H9 (cell line): ENCODE results near the gene EED. TPM values are rescaled to one million over a fixed set of nuclear protein-coding genes. Genes with fewer than 3 reads are reported as not detected.

Experiments
- DNase-seq: peaks from one replicate; pipeline ENCODE4 v3.0.0-alpha.2; 2017
- H2AFZ ChIP-seq: one replicate; pipeline ENCODE4 v1.6.1; 2013; ENCODE audit warnings: mild to moderate bottlenecking, low read length, control low read depth, moderate library complexity
- H2AK5ac ChIP-seq: 2 replicates; pipeline ENCODE4 v1.6.1; 2013; ENCODE audit warnings: low read length, control low read depth, mixed read lengths; ENCODE audit not compliant: insufficient read length
- H2BK120ac ChIP-seq: one replicate; pipeline ENCODE4 v1.6.1; 2013; ENCODE audit warnings: low read depth, mild to moderate bottlenecking, low read length, control low read depth, inconsistent platforms; ENCODE audit not compliant: poor library complexity, severe bottlenecking
- H2BK12ac ChIP-seq: 2 replicates; pipeline ENCODE4 v1.6.1; 2013; ENCODE audit warnings: low read length, control low read depth, mixed read lengths, low read depth; ENCODE audit not compliant: insufficient read length
- H2BK15ac ChIP-seq: 2 replicates; pipeline ENCODE4 v1.6.1; 2013; ENCODE audit warnings: low read depth, low read length, control low read depth
- H2BK20ac ChIP-seq: one replicate; pipeline ENCODE4 v1.6.1; 2013; ENCODE audit warnings: low read depth, mild to moderate bottlenecking, low read length, control low read depth, inconsistent platforms; ENCODE audit not compliant: poor library complexity, severe bottlenecking
- H2BK5ac ChIP-seq: 2 replicates; pipeline ENCODE4 v1.6.1; 2013; ENCODE audit warnings: low read length, control low read depth, mixed read lengths; ENCODE audit not compliant: insufficient read length
- H3K14ac ChIP-seq: 2 replicates; pipeline ENCODE4 v1.6.1; 2013; ENCODE audit warnings: low read length, control low read depth; ENCODE audit not compliant: insufficient read depth
- H3K18ac ChIP-seq: 2 replicates; pipeline ENCODE4 v1.6.1; 2013; ENCODE audit warnings: low read depth, mild to moderate bottlenecking, mixed read lengths, low read length, control low read depth; ENCODE audit not compliant: insufficient read length
- H3K23ac ChIP-seq: 2 replicates; pipeline ENCODE4 v1.6.1; 2013; ENCODE audit warnings: low read length, control low read depth, mixed read lengths, low read depth; ENCODE audit not compliant: insufficient read length
- H3K23me2 ChIP-seq: 2 replicates; pipeline ENCODE4 v1.6.1; 2013; ENCODE audit warnings: low read depth, mild to moderate bottlenecking, mixed read lengths, low read length, control low read depth; ENCODE audit not compliant: insufficient read length, poor library complexity, severe bottlenecking
- H3K27ac ChIP-seq: 2 replicates; pipeline ENCODE4 v1.5.1; 2013; ENCODE audit warnings: low read length, control low read depth, mixed read lengths, low read depth; ENCODE audit not compliant: insufficient read length
- H3K27me3 ChIP-seq: 2 replicates; pipeline ENCODE4 v1.6.1; 2013; ENCODE audit warnings: low read length, control low read depth, inconsistent platforms; ENCODE audit not compliant: insufficient read depth
- H3K4ac ChIP-seq: 2 replicates; pipeline ENCODE4 v1.6.1; 2013; ENCODE audit warnings: low read depth, mild to moderate bottlenecking, control low read depth, inconsistent platforms, low read length, moderate library complexity
- H3K4me1 ChIP-seq: 2 replicates; pipeline ENCODE4 v1.6.1; 2013; ENCODE audit warnings: low read length, control low read depth, inconsistent platforms; ENCODE audit not compliant: insufficient read depth
- H3K4me2 ChIP-seq: 2 replicates; pipeline ENCODE4 v1.6.1; 2013; ENCODE audit warnings: low read length, control low read depth, mixed read lengths; ENCODE audit not compliant: insufficient read length, insufficient read depth
- H3K56ac ChIP-seq: 2 replicates; pipeline ENCODE4 v1.6.1; 2013; ENCODE audit warnings: low read depth, mild to moderate bottlenecking, mixed read lengths, low read length, control low read depth; ENCODE audit not compliant: insufficient read length
- H3K79me1 ChIP-seq: 2 replicates; pipeline ENCODE4 v1.6.1; 2013; ENCODE audit warnings: low read depth, mild to moderate bottlenecking, moderate library complexity, low read length, control low read depth, inconsistent platforms; ENCODE audit not compliant: insufficient read depth, poor library complexity, severe bottlenecking
- H3K79me2 ChIP-seq: 2 replicates; pipeline ENCODE4 v1.6.1; 2013; ENCODE audit warnings: low read length, control low read depth, inconsistent platforms; ENCODE audit not compliant: insufficient read depth
- H3K9ac ChIP-seq: 2 replicates; pipeline ENCODE4 v1.6.1; 2013; ENCODE audit warnings: low read length, control low read depth, mixed read lengths; ENCODE audit not compliant: insufficient read length; ENCODE audit errors: extremely low read depth
- H3K9me3 ChIP-seq: one replicate; pipeline ENCODE4 v1.6.1; 2013; ENCODE audit warnings: low read depth, low read length, inconsistent platforms; ENCODE audit not compliant: control insufficient read depth
- H3T11ph ChIP-seq: one replicate; pipeline ENCODE4 v1.6.1; 2013; ENCODE audit warnings: mild to moderate bottlenecking, low read length, control low read depth, inconsistent platforms
- H4K20me1 ChIP-seq: one replicate; pipeline ENCODE4 v1.6.1; 2013; ENCODE audit not compliant: control insufficient read depth, insufficient read length, insufficient read depth
- H4K5ac ChIP-seq: 2 replicates; pipeline ENCODE4 v1.6.1; 2013; ENCODE audit warnings: low read depth, mild to moderate bottlenecking, mixed read lengths, low read length, control low read depth; ENCODE audit not compliant: insufficient read length
- H4K8ac ChIP-seq: replicated peaks from 2 replicates; pipeline ENCODE4 v1.6.1; 2013; ENCODE audit warnings: low read length, control low read depth, mixed read lengths, low read depth; ENCODE audit not compliant: insufficient read length
- H4K91ac ChIP-seq: 2 replicates; pipeline ENCODE4 v1.6.1; 2013; ENCODE audit warnings: low read depth, mild to moderate bottlenecking, moderate library complexity, mixed read lengths, low read length, control low read depth; ENCODE audit not compliant: insufficient read length
- H3K27ac Mint-ChIP-seq, 3 experiments: 2 replicates in 2 of 3; 3 replicates in 1 of 3; pipeline ENCODE4 v1.8.0; 2020 to 2021; ENCODE audit warnings: mixed read lengths in 3 of 3, mild to moderate bottlenecking in 1 of 3, moderate library complexity in 1 of 3
- H3K27me3 Mint-ChIP-seq: 2 replicates; pipeline ENCODE4 v1.8.0; 2021; ENCODE audit warnings: low read depth, mild to moderate bottlenecking, moderate library complexity, mixed read lengths
- H3K36me3 Mint-ChIP-seq, 3 experiments: 2 replicates in 2 of 3; 3 replicates in 1 of 3; pipeline ENCODE4 v1.8.0; 2020 to 2021; ENCODE audit warnings: low read depth in 3 of 3, mixed read lengths in 3 of 3; ENCODE audit not compliant: insufficient read depth in 1 of 3
- H3K4me1 Mint-ChIP-seq, 2 experiments: 2 replicates each; pipeline ENCODE4 v1.8.0; 2020; ENCODE audit warnings: mixed read lengths in 2 of 2
- H3K4me3 Mint-ChIP-seq, 2 experiments: 2 replicates in 1 of 2; 3 replicates in 1 of 2; pipeline ENCODE4 v1.8.0; 2020 to 2021; ENCODE audit warnings: mild to moderate bottlenecking in 2 of 2, mixed read lengths in 2 of 2, moderate library complexity in 1 of 2
- H3K9me3 Mint-ChIP-seq, 2 experiments: 2 replicates in 1 of 2; 3 replicates in 1 of 2; pipeline ENCODE4 v1.8.0; 2020; ENCODE audit warnings: mild to moderate bottlenecking in 2 of 2, mixed read lengths in 2 of 2, moderate library complexity in 1 of 2
- WGBS: extraction: QIAGEN DNeasy Blood & Tissue Kit; methylation state at CpG from one replicate; pipeline ENCODE4 v1.1.7; 2013; ENCODE audit warnings: missing lambda C conversion rate, low lambda C conversion rate, mixed read lengths; ENCODE audit not compliant: insufficient read length; ENCODE audit errors: extremely low coverage; 5-methylcytosine and 5-hydroxymethylcytosine counted together
- total RNA-seq: library from RNA; stranded (reverse); gene quantifications from 2 replicates; pipeline ENCODE4 v1.2.1, GENCODE V29; 2021
- TF ChIP-seq, protein P1 (sequence below): fragments of 200-600 bp; sonication (generic); conservative IDR thresholded peaks from 3 replicates; pipeline ENCODE4 v1.8.0; 2021; ENCODE audit warnings: antibody characterized with exemption, mild to moderate bottlenecking

The EED gene
- total RNA-seq, 1 experiment from 2014 or later = 34.1 TPM

DNA sequence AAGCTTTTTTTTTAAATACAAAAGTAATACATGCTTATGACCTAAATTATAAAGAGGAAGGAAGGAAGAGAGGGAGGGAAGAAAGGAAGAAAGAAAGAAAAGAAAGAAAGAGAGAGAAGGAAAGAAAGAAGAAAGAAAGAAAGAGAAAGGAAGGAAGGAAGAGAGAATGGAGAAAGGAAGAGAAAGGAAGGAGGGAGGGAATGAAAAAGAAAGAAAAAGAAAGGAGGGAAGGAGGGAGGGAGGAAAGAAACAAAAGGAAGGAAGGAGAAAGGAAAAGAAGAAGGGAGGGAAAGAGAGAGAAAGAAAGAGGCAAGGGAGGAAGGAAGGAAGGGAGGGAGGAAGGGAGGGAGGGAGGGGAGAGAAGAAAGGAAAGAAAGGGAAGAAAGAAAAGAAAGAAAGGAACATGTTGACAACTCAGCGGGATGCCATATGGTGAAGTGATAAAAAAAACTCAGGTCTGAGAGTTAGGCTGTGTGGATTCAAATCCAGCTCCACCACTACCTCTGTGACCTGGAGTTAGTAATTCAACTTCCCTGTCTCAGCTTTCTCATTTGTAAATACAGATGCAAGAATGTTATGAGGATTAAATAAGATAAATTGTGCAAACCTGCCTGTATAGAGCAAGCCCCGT, 9.6 kb upstream of the EED start:
- no CpG with 5 or more reads among the region's 2 CpGs for WGBS
- H3K56ac ChIP-seq = no peak overlapping the region
- no peak overlapping the region for H2BK12ac ChIP-seq
- H3K4me1 ChIP-seq = peaks cover 3% of the 10 kb centered on the region; the same call in 1 of the 2 replicates
- no peak overlapping the region for H4K91ac ChIP-seq
- no peaks in the 10 kb centered on the region for H3K79me2 ChIP-seq
- H3K18ac ChIP-seq = no peak overlapping the region
- Mint-ChIP-seq H3K4me1 (peaks cover 12 to 14% of the 10 kb centered on the region in 2 experiments), H3K9me3 (no peaks in the 10 kb centered on the region), H3K27ac (peak overlapping the region in 1 of 3 experiments; percentile 36; a peak in 1 of 7 replicates), H3K36me3 (no peaks in the 10 kb centered on the region), H3K4me3 (no peak overlapping the region), H3K27me3 (no peaks in the 10 kb centered on the region)
- no peak overlapping the region for H2BK15ac ChIP-seq
- no peak overlapping the region for H2AK5ac ChIP-seq
- no peak overlapping the region for H3K4me2 ChIP-seq
- no peak overlapping the region for H4K8ac ChIP-seq
- no peak overlapping the region for H3K14ac ChIP-seq
- no peak overlapping the region for H3K27ac ChIP-seq
- no peak overlapping the region for H2BK120ac ChIP-seq
- H3K27me3 ChIP-seq = no peaks in the 10 kb centered on the region
- TF ChIP-seq, protein P1, sequence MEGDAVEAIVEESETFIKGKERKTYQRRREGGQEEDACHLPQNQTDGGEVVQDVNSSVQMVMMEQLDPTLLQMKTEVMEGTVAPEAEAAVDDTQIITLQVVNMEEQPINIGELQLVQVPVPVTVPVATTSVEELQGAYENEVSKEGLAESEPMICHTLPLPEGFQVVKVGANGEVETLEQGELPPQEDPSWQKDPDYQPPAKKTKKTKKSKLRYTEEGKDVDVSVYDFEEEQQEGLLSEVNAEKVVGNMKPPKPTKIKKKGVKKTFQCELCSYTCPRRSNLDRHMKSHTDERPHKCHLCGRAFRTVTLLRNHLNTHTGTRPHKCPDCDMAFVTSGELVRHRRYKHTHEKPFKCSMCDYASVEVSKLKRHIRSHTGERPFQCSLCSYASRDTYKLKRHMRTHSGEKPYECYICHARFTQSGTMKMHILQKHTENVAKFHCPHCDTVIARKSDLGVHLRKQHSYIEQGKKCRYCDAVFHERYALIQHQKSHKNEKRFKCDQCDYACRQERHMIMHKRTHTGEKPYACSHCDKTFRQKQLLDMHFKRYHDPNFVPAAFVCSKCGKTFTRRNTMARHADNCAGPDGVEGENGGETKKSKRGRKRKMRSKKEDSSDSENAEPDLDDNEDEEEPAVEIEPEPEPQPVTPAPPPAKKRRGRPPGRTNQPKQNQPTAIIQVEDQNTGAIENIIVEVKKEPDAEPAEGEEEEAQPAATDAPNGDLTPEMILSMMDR = no peak
- no peak overlapping the region for H3K23ac ChIP-seq
- no peak overlapping the region for H3K9ac ChIP-seq
- no peak overlapping the region for H3K4ac ChIP-seq
- H2BK20ac ChIP-seq = no peak overlapping the region
- no peaks in the 10 kb centered on the region for H3K79me1 ChIP-seq
- no peak overlapping the region for H2BK5ac ChIP-seq
- H3K23me2 ChIP-seq = no peaks in the 10 kb centered on the region
- H4K5ac ChIP-seq = no peak overlapping the region
- H4K20me1 ChIP-seq = no peaks in the 10 kb centered on the region
- H3T11ph ChIP-seq = no peak overlapping the region
- H2AFZ ChIP-seq = no peak overlapping the region
- H3K9me3 ChIP-seq = no peaks in the 10 kb centered on the region
- no peak for DNase-seq
